ENCODE measurements around the gene MYD88. TPM values are rescaled to one million over a fixed set of nuclear protein-coding genes. Genes with fewer than 3 reads are reported as not detected.

MYD88 gene
- total RNA-seq, 1 experiment from 2014 or later = 32.7 TPM

GRCh38 chr3:38131621-38132369, 6.7 kb upstream of the MYD88 start:
- H3K27me3 ChIP-seq (ENCODE audit: control insufficient read depth, insufficient read depth, low read length) = no peaks in the 10 kb centered on the region
- DNase-seq (ENCODE audit: low read depth, low spot score) (no peak), ATAC-seq (no peak)
- TF ChIP-seq REST (IDR thresholded peaks at IDR 0.05; ENCODE audit: insufficient read depth in 1 of 2, low read depth in 2 of 2, low read length in 1 of 2) (no peak), POLR2AphosphoS5 (IDR thresholded peaks at IDR 0.05; ENCODE audit: low read depth, low read length) (no peak), CTCF (IDR thresholded peaks at IDR 0.05) (peak; percentile 71)
- intact Hi-C loops (cut with micrococcal nuclease; ENCODE audit: unreplicated experiment) = no loop called here
- in situ Hi-C loops (cut with HindIII; ENCODE audit: low pct_unique_long_range_greater_than_20kb, low sequenced_read_pairs) = no loop called here
- H3K27ac ChIP-seq (ENCODE audit: low read length) = no peak overlapping the region
- peaks cover 5% of the 10 kb centered on the region for H3K36me3 ChIP-seq (ENCODE audit: control insufficient read depth, insufficient read depth, low read length)
- ChIA-PET CTCF (no interaction called here), POLR2A (no interaction called here)
- H3K4me1 ChIP-seq (ENCODE audit: control insufficient read depth, insufficient read depth, low read length) = no peaks in the 10 kb centered on the region
- no peak overlapping the region for H3K4me3 ChIP-seq (ENCODE audit: low read depth in 2 of 2, low read length in 2 of 2)
- no peaks in the 10 kb centered on the region for H3K9me3 ChIP-seq (ENCODE audit: control insufficient read depth, insufficient read depth, low read depth, low read length)
- BruUV-seq (replicated peaks) = no TSS peak

- ChIA-PET POLR2A (no interaction called here), CTCF (no interaction called here)
- no peak overlapping the region for H3K27ac ChIP-seq (ENCODE audit: low read length)
- peaks cover 5% of the 10 kb centered on the region for H3K4me1 ChIP-seq (ENCODE audit: control insufficient read depth, insufficient read depth, low read length)
- H3K9me3 ChIP-seq (ENCODE audit: control insufficient read depth, insufficient read depth, low read depth, low read length) = no peaks in the 10 kb centered on the region
- H3K36me3 ChIP-seq (ENCODE audit: control insufficient read depth, insufficient read depth, low read length) = peaks cover 5% of the 10 kb centered on the region
- H3K4me3 ChIP-seq (ENCODE audit: low read depth in 2 of 2, low read length in 2 of 2) = no peak overlapping the region
- intact Hi-C loops (cut with micrococcal nuclease; ENCODE audit: unreplicated experiment) = no loop called here
- TF ChIP-seq POLR2AphosphoS5 (IDR thresholded peaks at IDR 0.05; ENCODE audit: low read depth, low read length) = no peak
- TF ChIP-seq SIN3A (IDR thresholded peaks at IDR 0.05; ENCODE audit: borderline replicate concordance, insufficient read depth, low read depth, low read length) = no peak
- no peak for TF ChIP-seq REST (IDR thresholded peaks at IDR 0.05; ENCODE audit: insufficient read depth in 1 of 2, low read depth in 2 of 2, low read length in 1 of 2)
- no peak for TF ChIP-seq TCF7L2 (IDR thresholded peaks at IDR 0.05; ENCODE audit: low read depth, low read length)
- TF ChIP-seq CTCF (IDR thresholded peaks at IDR 0.05) = no peak
- DNase-seq (ENCODE audit: low read depth, low spot score) (no peak), ATAC-seq (no peak)
- BruUV-seq (replicated peaks) = no TSS peak
- in situ Hi-C loops (cut with HindIII; ENCODE audit: low pct_unique_long_range_greater_than_20kb, low sequenced_read_pairs) = no loop called here
- no peaks in the 10 kb centered on the region for H3K27me3 ChIP-seq (ENCODE audit: control insufficient read depth, insufficient read depth, low read length)
These were observed 5.3 kb upstream of the MYD88 start for GRCh38 chr3:38133209-38133556.
